HFFc6 (cell line): ENCODE results near the gene SLC6A13. TPM values are rescaled to one million over a fixed set of nuclear protein-coding genes. Genes with fewer than 3 reads are reported as not detected.

Experiments
- DNase-seq: peaks from one replicate; pipeline ENCODE4 v3.0.0-alpha.2; 2018
- H3K27ac Mint-ChIP-seq: 2 replicates; pipeline ENCODE4 v1.8.0; 2020; ENCODE audit warnings: mild to moderate bottlenecking, mixed read lengths
- H3K27me3 Mint-ChIP-seq: 2 replicates; pipeline ENCODE4 v1.8.0; 2021; ENCODE audit warnings: mild to moderate bottlenecking, moderate library complexity, mixed read lengths; ENCODE audit not compliant: insufficient read depth
- H3K36me3 Mint-ChIP-seq: 2 replicates; pipeline ENCODE4 v1.8.0; 2021; ENCODE audit warnings: low read depth, mixed read lengths
- H3K4me1 Mint-ChIP-seq: 2 replicates; pipeline ENCODE4 v1.8.0; 2020; ENCODE audit warnings: low read depth, mixed read lengths
- H3K4me3 Mint-ChIP-seq: 2 replicates; pipeline ENCODE4 v1.8.0; 2020; ENCODE audit warnings: mild to moderate bottlenecking, moderate library complexity, mixed read lengths
- H3K9me3 Mint-ChIP-seq: 2 replicates; pipeline ENCODE4 v1.8.0; 2020; ENCODE audit warnings: mild to moderate bottlenecking, mixed read lengths
- CTCF ChIP-seq: fragments of 200-600 bp; sonication (generic); IDR thresholded peaks from 2 replicates; pipeline ENCODE4 v1.5.0; 2021; ENCODE audit warnings: antibody characterized with exemption, mild to moderate bottlenecking
- total RNA-seq, 6 experiments: library from RNA; stranded (reverse); fragmentation: NEBNext Ultra II Directional; extraction: Animal tissue kit (Norgen Biotek cat#: 25700); gene quantifications; 2 replicates in 1 of 6; 3 replicates in 5 of 6; pipeline ENCODE4 v1.2.3, GENCODE V29; 2021

Gene SLC6A13
- total RNA-seq, 6 experiments from 2014 or later = not detected

DNA sequence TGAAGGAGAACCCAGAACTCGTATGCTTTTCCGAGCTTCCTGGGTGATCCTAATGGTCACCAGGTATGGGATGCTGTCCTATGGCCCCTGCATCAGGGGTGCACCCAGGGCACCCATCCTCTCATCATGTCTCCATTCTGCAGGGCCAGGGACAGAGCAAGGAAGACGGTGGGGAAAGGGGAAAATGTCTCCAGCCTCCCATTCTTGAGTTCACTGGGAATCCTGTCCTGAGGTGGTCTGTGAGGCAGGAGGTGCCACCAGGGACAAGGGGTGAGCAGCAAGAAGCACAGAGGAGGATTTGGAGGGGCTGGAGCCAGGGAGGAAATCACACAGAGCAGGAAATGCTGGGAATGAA, 33.8 kb downstream of the SLC6A13 start:
- no peak for DNase-seq
- H3K27me3 Mint-ChIP-seq = peaks cover 63% of the 10 kb centered on the region

DNA sequence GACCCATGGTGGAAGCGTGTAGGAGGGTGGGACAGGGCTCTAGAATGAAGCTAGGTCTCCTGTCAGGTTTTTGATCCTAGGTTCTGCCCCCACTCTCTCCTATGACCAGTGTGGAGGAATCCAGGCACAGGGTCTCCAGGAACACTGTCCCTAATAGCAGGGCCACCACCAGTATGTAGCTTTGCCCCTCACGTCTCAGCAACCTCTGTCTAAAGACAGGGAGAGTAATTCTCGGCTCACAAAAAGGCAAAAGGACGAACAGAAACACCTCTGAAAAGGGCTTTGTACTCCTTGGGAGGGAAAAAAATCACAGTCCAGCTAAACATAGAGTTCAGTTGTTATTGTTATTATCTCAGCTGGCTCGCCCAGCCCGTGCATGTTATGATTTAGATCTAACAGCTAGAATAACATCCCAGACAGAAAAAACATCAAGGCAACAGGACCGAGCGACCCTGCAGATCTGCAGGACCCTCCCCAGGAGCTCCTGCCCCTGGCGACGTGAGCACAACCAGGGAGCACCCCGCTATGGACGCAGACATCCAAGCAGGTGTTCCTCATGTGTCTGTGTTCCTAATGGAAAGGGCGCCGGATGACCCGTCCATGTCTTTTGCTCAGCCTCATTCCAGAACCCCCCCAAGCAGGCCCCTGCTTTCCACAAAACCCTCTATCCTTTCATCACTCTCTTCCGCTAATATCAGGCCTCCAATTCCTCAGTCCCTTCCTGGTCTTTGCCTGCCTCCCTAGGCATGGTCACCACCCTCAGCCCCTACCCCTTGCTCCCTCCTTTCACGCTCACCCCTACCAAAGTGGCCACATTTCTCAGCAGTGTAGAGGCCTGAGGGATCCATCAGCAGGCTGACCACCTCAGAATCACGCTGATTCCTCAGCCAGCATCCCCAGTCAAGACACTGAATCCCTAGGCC, 34.5 kb downstream of the SLC6A13 start:
- no peak for TF ChIP-seq CTCF
- Mint-ChIP-seq H3K36me3 (no peaks in the 10 kb centered on the region), H3K9me3 (no peaks in the 10 kb centered on the region), H3K27me3 (peaks cover 66% of the 10 kb centered on the region), H3K27ac (no peak overlapping the region), H3K4me3 (no peak overlapping the region), H3K4me1 (no peaks in the 10 kb centered on the region)
- DNase-seq = no peak

More for the DNA sequence above, 33.8 kb downstream of the SLC6A13 start:
- Mint-ChIP-seq H3K27ac (no peak overlapping the region), H3K36me3 (0 out of 2 replicates have a peak, but pooled peaks cover 3% of the 10 kb centered on the region), H3K9me3 (no peaks in the 10 kb centered on the region), H3K4me1 (no peaks in the 10 kb centered on the region), H3K4me3 (no peak overlapping the region)
- TF ChIP-seq CTCF = no peak

DNA sequence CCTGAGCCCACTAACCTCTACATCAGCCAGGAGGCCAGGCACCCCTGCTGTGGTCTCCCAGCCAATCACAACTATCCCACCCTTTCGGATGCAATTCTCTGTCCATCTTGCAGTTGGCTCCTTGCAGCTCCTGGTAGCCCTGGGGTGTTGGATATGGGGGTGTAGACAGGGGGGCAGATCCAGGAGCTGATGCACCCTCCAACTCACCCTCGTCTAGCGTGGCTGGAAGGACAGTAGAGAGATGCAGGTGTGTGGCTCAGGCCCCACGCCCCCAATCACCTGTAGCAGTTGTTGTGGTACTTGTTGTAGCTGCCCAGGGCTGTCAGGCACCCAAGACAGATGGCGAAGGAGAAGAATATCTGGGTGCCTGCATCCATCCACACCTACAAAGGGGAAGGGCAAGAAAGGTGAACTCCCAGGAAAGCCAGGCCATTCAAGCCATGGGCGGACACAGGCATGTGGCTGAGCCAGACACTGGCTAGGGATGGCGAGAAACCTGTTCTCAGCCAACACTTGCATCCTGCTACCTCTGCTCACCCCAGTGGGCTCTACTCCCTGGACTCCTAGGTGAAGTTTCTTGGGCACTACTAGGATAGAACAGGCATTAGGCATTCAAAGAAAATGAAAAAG, 35.2 kb downstream of the SLC6A13 start:
- no peaks in the 10 kb centered on the region for H3K4me1 Mint-ChIP-seq
- no peak overlapping the region for H3K27ac Mint-ChIP-seq
- H3K4me3 Mint-ChIP-seq = no peak overlapping the region
- H3K9me3 Mint-ChIP-seq = no peaks in the 10 kb centered on the region
- DNase-seq = no peak
- peaks cover 74% of the 10 kb centered on the region for H3K27me3 Mint-ChIP-seq
- no peaks in the 10 kb centered on the region for H3K36me3 Mint-ChIP-seq
- TF ChIP-seq CTCF = no peak

DNA sequence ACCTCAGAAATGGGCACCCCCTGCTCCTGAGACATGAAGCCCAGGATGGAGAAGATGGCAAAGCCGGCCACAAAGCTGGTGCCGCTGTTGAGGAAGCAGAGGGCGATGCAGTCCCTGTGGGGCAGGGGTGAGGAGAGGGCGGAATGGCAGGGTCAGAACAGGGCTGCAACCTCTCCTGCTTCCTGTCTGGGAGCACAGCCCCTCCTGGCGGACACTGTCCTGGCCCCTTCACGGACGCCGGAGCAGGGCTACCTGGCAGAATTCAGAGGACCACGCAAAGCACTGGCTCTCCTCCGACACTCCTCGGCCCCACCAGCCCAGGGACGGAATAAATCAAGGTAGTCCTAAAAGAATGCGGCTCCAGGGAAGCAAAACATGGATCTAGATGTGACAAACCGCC, 36.2 kb downstream of the SLC6A13 start:
- no peak for DNase-seq
- Mint-ChIP-seq H3K27ac (no peak overlapping the region), H3K27me3 (peaks cover 81% of the 10 kb centered on the region), H3K9me3 (no peaks in the 10 kb centered on the region), H3K4me1 (no peaks in the 10 kb centered on the region), H3K36me3 (no peaks in the 10 kb centered on the region), H3K4me3 (no peak overlapping the region)
- TF ChIP-seq CTCF = no peak

GRCh38 chr12:225012-225411, 37.6 kb downstream of the SLC6A13 start:
- Mint-ChIP-seq H3K27ac (no peak overlapping the region), H3K27me3 (peaks cover 74% of the 10 kb centered on the region), H3K4me1 (no peaks in the 10 kb centered on the region)

More at GRCh38 chr12:225012-225411, 37.6 kb downstream of the SLC6A13 start:
- Mint-ChIP-seq H3K4me3 (no peak overlapping the region), H3K9me3 (no peaks in the 10 kb centered on the region), H3K36me3 (no peaks in the 10 kb centered on the region)
- TF ChIP-seq CTCF = no peak
- DNase-seq = no peak
